ENCODE results near the gene CD93.

DNA sequence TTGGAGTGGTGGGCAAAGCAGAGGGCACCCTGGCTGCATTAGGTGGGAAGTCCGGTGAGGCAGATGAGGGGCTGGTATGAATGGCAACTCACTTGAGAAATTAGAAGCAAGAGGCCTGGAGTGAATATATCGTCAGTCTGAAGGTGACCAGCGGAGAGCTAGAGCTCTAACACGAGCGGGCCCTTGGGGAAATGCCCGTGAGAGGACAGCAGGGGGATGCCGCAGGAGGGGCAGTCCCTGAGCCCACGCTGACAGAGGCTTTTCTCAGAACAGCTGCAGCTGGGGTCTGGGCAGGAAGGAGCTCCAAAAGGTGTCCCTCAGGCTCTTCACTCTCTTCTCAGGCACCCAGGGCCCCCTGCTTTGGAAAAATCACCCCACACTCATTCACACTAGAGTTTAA is 32.0 kb upstream of the CD93 start:
- TF ChIP-seq CTCF (IDR thresholded peaks at IDR 0.05; ENCODE audit: poor library complexity, severe bottlenecking) = no peak
- TF ChIP-seq, protein P1, sequence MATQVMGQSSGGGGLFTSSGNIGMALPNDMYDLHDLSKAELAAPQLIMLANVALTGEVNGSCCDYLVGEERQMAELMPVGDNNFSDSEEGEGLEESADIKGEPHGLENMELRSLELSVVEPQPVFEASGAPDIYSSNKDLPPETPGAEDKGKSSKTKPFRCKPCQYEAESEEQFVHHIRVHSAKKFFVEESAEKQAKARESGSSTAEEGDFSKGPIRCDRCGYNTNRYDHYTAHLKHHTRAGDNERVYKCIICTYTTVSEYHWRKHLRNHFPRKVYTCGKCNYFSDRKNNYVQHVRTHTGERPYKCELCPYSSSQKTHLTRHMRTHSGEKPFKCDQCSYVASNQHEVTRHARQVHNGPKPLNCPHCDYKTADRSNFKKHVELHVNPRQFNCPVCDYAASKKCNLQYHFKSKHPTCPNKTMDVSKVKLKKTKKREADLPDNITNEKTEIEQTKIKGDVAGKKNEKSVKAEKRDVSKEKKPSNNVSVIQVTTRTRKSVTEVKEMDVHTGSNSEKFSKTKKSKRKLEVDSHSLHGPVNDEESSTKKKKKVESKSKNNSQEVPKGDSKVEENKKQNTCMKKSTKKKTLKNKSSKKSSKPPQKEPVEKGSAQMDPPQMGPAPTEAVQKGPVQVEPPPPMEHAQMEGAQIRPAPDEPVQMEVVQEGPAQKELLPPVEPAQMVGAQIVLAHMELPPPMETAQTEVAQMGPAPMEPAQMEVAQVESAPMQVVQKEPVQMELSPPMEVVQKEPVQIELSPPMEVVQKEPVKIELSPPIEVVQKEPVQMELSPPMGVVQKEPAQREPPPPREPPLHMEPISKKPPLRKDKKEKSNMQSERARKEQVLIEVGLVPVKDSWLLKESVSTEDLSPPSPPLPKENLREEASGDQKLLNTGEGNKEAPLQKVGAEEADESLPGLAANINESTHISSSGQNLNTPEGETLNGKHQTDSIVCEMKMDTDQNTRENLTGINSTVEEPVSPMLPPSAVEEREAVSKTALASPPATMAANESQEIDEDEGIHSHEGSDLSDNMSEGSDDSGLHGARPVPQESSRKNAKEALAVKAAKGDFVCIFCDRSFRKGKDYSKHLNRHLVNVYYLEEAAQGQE (IDR thresholded peaks at IDR 0.05; ENCODE audit: borderline replicate concordance) = no peak
- no peak for TF ChIP-seq POLR2AphosphoS5 (IDR thresholded peaks at IDR 0.05)
- TF ChIP-seq MXI1 (conservative IDR thresholded peaks at IDR 0.05; ENCODE audit: poor library complexity, severe bottlenecking) = no peak
- no peak for TF ChIP-seq EZH2 (IDR thresholded peaks at IDR 0.05; ENCODE audit: borderline replicate concordance, insufficient read depth, low read length, poor library complexity, severe bottlenecking)
- TF ChIP-seq EP300 (conservative IDR thresholded peaks at IDR 0.05; ENCODE audit: poor library complexity, severe bottlenecking) = no peak
- no peak for TF ChIP-seq TAF1 (IDR thresholded peaks at IDR 0.05; ENCODE audit: low read depth)
- TF ChIP-seq RAD21 (conservative IDR thresholded peaks at IDR 0.05) = no peak

Data from neural cell (in vitro differentiated cells).